ENCODE results near the gene TMEM11.
"Not testable (repeated sequence)": the region's sequence is repeated elsewhere in the genome, so short reads cannot be mapped to it uniquely, and the experiment has no call there.

The TMEM11 gene

DNA sequence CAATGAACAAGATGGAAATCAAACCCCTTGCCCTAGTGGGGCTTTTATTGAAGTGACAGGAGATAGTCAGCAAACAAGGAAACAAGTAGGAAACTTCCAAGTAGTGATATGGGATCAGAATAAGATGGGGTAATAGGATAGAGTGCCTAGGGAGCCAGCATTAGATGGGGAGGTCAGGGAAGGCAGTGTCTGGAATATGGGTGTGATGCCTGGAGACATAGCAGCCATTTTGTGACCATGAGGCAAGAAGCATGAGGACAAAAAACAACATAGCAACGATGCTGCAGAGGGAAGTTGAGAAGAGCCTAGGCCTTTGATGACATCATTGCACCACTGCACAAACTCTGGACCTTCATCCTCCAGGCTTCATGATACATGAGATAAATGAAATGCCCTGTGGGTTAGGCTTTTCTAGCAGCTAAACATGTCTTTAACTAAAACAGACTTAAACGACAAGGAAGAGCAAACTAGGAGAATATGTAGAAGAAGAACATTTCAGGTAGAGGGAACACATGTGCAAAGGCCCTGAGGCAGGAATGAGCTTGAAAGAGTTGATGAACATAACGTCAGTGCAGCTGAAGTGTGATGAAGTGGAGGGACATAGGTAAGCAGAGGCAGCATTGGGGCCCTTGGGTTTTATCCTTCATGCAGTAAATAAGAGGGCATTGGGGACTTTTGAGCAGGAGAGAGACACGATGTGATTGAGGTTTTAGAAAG is 18.2 kb upstream of the TMEM11 start:
- TF ChIP-seq ZNF274 (IDR thresholded peaks at IDR 0.05; ENCODE audit: low read depth, low read length): no peak
- no peak overlapping the region for H3K4me3 ChIP-seq (ENCODE audit: low read length)

DNA sequence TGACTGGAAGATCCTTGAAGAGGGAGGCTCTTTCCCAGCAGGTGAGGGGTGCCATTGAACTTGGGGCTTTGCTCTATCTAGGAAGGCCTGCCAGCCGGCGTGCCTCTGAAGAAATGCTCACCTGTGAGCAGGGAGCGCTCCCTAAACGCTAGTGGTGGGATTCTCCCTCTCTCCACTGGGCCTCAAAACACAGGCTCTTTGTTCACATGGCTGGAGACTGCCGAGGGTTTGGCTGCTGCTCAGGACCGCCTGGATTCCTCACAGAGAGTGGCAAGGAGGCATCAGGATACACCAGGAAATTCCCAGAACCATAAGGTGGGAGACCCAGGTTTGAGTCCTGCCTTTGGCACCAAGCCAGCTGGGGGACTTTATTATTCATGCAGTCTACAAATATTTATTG is 17.6 kb upstream of the TMEM11 start:
- TF ChIP-seq ZNF274 (IDR thresholded peaks at IDR 0.05; ENCODE audit: low read depth, low read length): no peak

DNA sequence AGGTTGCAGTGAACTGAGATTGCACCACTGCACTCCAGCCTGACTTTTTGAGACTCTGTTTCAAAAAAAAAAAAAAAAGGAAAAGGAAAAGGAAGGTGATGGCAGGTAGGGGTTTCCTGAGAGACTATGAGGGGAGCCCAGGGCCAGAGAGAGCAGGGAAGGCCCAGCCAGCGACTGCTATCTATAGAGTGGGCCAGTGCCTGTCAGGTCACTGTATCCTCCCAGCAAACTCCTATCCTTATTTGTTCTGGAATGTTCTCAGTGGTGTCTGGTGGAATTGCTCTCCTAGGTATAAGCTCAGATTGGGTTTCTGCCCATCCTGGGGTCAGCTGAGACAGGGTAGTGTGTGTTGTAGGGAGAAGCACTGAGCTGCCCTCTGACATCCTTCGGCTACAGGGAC is 14.9 kb upstream of the TMEM11 start:
- no peak for TF ChIP-seq ZNF274 (IDR thresholded peaks at IDR 0.05; ENCODE audit: low read depth, low read length)
- H3K4me3 ChIP-seq (ENCODE audit: low read length): no peak overlapping the region

More for the DNA sequence above, 17.6 kb upstream of the TMEM11 start:
- no peak overlapping the region for H3K4me3 ChIP-seq (ENCODE audit: low read length)

DNA sequence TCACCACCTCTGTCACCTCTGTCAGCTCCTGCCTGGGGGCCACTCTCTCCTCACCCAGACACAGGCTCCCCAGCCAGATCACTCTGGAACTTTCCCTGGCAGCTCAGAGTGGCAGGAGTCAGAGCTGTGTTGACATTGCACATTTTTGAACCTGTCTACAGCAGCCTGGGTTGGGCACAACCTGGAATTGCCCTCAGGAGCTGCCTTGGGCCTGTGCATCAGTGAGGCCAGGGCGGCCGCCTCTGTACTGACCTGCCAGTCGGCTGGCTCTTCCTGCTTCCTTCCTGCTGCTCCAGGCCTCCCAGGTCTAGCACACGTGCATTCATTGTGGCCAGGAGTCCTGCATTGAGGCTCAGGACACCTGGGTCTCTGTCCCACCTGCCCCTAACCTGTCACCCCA is 14.2 kb upstream of the TMEM11 start:
- H3K4me3 ChIP-seq (ENCODE audit: low read length): no peak overlapping the region
- no peak for TF ChIP-seq ZNF274 (IDR thresholded peaks at IDR 0.05; ENCODE audit: low read depth, low read length)

DNA sequence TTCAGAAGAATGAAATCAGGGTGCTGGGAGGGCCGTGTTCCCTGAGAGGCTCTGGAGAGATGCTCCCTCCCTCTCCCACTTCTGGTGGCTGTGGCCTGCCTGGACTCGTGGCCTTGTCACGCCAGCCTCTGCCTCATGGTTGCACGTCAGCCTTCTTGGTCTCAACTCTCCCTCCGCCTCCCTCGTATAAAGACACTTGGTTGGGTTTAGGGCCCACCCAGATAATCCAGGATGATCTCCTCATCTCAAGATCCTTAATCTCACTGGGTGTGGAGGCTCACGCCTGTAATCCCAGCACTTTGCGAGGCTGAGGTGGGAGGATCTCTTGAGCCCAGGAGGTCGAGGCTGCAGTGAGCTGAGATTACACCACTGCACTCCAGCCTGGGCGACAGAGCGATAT is 13.3 kb upstream of the TMEM11 start:
- H3K4me3 ChIP-seq (ENCODE audit: low read length): not testable (repeated sequence)

DNA sequence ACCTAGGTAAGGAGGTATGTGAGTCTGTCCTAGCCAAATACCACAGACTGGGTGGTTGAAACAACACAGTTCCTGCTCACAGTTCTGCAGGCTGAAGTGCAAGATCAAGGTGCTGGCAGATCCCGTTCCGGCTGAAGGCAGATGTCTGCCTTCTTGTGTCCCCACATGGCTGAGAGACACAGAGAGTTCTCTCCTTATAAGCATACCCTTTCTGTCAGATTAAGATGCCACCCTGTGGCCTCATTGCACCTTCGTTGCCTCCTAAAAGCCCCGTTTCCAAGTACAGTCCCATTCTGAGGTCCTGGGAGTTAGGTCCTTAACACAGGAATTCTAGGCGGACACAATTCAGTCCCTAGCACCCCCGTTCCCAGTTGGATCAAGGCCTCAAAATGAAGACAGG is 9.1 kb upstream of the TMEM11 start:
- no peak overlapping the region for H3K4me3 ChIP-seq (ENCODE audit: low read length)
- no peak for TF ChIP-seq ZNF274 (IDR thresholded peaks at IDR 0.05; ENCODE audit: low read depth, low read length)

DNA sequence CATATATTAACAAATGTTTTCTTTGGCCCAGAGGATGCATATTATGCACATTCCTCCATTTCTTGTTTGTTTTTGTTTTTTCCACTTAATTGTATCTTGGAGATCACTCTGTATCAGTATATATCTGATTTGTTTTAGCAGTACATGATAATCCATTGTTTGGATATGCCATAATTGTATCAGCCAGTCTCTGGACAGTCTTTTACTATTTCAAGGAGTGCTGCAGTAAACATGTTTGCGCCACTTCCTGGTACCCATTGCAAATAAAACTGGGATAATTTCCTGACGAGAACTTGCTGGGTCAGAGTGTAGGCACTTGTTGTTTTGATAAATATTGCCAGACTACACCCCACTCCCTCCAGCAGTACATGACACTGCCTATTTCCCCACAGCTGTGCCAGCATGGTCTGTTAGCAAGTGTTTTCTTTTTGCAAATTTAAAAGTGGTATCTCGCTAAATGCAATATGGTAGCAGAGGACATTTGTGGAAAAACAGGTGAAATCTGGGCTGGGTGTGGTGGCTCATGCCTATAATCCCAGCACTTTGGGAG is 4.9 kb upstream of the TMEM11 start:
- TF ChIP-seq ZNF274 (IDR thresholded peaks at IDR 0.05; ENCODE audit: low read depth, low read length): no peak
- no peak overlapping the region for H3K4me3 ChIP-seq (ENCODE audit: low read length)

DNA sequence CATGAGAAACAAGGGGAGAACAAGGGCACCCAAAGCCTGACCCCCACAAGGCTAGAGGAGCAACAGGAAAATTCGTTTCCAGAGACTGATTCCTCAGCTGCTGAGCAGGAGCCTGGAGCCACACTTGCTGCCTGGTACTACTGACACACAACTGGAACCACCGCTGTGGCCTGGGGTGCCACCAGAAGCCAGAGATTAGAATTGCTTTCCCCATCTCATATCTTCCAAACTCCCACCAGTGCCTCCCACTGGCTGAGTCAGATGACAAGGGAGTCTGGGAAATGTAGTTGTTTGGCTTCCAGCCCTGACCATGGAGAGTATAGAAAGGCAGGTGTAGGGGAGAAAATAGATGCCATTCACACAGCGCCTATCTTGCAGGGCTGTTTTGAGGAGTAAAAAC is 4.1 kb upstream of the TMEM11 start:
- no peak for TF ChIP-seq ZNF274 (IDR thresholded peaks at IDR 0.05; ENCODE audit: low read depth, low read length)
- no peak overlapping the region for H3K4me3 ChIP-seq (ENCODE audit: low read length)

DNA sequence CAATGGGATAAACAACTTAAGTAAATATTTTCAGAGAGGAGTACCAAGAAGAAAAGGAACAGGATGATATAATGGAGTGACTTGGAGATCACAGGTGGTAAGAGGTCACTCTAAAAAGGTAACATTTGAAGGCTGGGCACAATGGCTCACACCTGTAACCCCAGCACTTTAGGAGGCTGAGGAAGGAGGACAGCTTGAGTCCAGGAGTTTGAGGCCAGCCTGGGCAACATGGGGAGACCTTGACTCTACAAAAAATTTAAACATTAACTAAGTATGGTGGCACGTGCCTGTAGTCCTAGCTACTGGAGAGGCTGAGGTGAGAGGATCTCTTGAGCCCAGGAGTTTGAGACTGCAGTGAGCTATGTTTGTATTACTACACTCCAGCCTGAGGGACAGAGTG is 3.4 kb upstream of the TMEM11 start:
- no peak overlapping the region for H3K4me3 ChIP-seq (ENCODE audit: low read length)
- no peak for TF ChIP-seq ZNF274 (IDR thresholded peaks at IDR 0.05; ENCODE audit: low read depth, low read length)

DNA sequence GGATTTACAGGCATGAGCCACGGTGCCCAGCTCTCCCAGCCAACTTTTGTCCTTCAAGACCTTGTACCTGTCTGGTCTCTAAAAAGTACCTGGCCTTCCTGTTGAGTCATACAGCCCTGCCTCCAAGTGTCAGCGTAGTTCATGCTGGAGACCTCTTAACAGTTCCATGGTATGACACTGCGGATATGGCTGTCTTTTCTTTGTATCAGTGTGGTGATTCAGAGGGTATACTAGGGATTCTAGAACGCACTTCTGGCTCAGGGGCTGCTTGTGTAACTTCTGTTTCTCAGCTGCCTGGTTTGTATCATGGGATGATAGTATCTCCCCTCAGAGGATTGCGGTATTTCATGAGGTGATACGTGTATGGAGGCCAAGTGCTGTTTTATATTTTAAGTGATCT is 2.0 kb upstream of the TMEM11 start:
- no peak overlapping the region for H3K4me3 ChIP-seq (ENCODE audit: low read length)
- TF ChIP-seq ZNF274 (IDR thresholded peaks at IDR 0.05; ENCODE audit: low read depth, low read length): no peak

DNA sequence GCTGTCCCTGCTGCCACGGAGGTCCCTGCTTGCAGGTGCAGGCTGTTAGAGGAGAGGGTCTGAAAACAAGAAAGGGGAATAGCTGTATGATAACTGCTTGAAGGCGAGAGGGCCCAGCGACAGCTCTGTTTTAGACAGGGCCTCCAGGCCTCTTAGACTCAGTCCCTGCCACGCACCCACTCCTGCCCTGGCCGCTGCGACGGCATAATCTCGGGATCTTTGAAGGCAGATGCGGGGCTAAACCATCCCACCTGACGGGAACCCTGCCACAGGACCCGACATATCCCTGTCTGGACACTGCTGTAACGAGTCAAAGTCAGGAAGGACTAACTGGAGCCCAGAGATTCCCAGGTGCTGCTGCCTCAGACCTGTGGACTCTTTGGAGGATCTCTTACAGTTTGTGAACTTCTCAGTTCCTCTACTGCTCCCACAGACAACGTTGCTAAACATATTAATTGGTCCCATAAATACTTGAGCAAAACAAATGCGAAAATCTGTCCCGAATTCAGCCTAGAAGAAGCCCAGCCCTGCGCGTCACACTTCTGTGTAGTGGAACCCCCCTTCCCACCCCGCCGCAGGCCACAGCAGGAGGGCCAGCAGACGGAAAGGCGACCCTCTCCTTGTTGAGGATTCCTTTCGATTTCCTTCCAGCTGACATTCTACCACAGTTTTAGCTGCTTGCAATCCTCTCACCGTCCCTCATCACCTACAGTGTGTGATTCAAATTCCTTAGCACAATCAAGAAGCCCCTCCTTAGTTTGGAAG is 998 bp upstream of the TMEM11 start:
- TF ChIP-seq ZNF274 (IDR thresholded peaks at IDR 0.05; ENCODE audit: low read depth, low read length): no peak
- H3K4me3 ChIP-seq (ENCODE audit: low read length): peak overlapping the region; percentile 96

DNA sequence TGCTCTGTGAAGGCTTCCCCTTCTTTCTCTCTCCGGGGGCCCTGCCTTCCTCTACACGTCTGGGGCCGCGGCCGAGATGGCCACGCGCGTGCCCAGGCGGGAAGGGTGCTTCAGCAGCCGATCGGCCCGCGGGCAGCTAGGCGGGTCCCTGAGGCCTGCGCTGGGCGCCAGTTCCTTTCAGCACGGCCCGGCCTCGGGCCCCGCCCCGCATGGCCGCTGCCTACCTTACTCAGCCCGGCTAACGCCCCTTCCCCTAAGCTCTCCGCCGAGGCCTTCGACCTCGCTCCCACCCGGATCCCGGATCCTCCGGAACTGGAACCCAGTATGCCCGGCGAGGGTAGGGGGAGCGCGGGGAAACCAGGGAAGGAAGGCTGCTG is 335 bp downstream of the TMEM11 start:
- no peak for TF ChIP-seq ZNF274 (IDR thresholded peaks at IDR 0.05; ENCODE audit: low read depth, low read length)
- H3K4me3 ChIP-seq (ENCODE audit: low read length): peak overlapping the region; percentile 90

DNA sequence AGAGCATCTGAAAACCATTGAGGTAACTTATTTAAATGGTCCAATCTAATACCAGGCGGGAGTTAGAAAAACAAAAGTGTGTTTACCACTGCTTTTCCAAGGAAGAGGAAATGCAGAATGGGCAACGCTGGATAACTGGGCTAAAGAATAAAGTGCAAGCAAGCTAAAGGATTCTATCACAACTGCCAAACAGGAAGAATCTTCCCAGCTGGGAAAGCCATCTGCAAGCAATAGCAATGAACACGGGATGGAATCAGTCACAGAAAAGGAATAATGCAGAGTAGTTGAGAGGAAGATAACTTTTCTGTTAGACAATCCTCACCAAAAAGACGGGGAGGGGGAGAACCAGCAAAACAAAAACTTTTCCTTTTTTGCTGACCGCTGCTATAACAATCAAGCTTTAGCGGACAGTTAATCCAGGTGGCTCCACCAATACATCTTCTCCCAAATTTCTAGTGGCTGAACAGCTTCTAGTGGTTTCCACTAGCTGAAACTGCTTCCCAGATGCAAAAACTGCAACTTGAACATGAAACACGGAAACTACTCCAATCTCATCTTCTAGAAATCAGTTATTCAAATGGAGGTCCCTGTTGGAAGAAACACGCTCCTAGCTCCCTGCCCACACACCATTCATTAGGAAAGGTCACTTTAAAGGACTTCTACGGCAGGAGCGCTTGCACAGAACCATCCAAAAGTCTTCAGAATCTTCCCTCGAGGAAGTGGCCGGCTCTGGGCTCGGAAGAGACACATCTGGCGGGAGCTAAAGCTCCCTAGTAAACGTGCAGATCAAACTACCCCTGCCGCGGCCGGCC is 929 bp downstream of the TMEM11 start:
- no peak for TF ChIP-seq ZNF274 (IDR thresholded peaks at IDR 0.05; ENCODE audit: low read depth, low read length)

DNA sequence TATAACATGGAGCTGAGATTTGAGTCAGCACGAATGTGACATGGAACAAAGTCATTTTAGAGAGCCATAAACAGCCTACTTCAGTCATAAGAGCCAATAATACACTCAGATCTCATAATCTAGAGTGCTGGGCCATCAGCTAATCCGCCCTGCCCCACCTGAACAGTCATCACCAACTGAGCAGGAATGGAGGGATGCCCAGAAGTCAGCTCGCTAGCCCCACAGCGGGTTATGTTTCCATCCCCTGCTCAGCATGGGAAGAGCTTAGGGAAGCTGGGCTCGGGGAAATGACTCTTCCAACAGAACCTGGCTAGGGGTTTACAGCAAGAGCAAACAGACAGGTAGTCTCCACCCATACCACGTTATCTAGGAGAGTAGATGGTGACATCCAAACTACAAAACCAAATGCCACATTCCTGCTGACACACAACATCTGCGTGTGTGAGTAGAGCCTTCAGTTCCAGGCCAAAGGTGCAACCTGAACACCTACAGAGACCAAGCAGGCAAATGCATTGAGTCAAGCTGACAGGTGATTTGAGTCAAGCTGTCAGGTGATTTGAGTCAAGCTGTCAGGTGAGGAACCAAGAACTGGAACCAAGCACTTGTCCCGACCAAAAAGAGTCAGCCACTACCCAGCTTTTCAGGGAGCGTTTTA is 2.0 kb downstream of the TMEM11 start:
- no peak for TF ChIP-seq ZNF274 (IDR thresholded peaks at IDR 0.05; ENCODE audit: low read depth, low read length)
- H3K4me3 ChIP-seq (ENCODE audit: low read length): no peak overlapping the region; the same call in 1 of the 2 replicates

More for the DNA sequence above, 929 bp downstream of the TMEM11 start:
- peak overlapping the region; percentile 90 for H3K4me3 ChIP-seq (ENCODE audit: low read length)
